T-helper 2 cell treated with Interferon-gamma antibody and Interleukin-4, amounts not matched to agents 5 μg/mL and 100 μg/mL, for 36 hours (primary cell): ENCODE measurements around the gene FOXJ1.

Experiments
- DNase-seq: peaks from one replicate; pipeline ENCODE4 v3.0.0; 2021; ENCODE audit warnings: low spot score
- H3K27ac Mint-ChIP-seq: one replicate; pipeline ENCODE4 v1.8.0; 2021; ENCODE audit warnings: mild to moderate bottlenecking, mixed read lengths
- H3K27me3 Mint-ChIP-seq: one replicate; pipeline ENCODE4 v1.8.0; 2021; ENCODE audit warnings: low read depth, mixed read lengths
- H3K36me3 Mint-ChIP-seq: one replicate; pipeline ENCODE4 v1.8.0; 2021; ENCODE audit warnings: low read depth, mixed read lengths
- H3K4me1 Mint-ChIP-seq: one replicate; pipeline ENCODE4 v1.8.0; 2021; ENCODE audit warnings: low read depth, mixed read lengths
- H3K4me3 Mint-ChIP-seq: one replicate; pipeline ENCODE4 v1.8.0; 2022; ENCODE audit warnings: mild to moderate bottlenecking, moderate library complexity, mixed read lengths
- H3K9me3 Mint-ChIP-seq: one replicate; pipeline ENCODE4 v1.8.0; 2021; ENCODE audit warnings: mixed read lengths

The FOXJ1 gene

DNA sequence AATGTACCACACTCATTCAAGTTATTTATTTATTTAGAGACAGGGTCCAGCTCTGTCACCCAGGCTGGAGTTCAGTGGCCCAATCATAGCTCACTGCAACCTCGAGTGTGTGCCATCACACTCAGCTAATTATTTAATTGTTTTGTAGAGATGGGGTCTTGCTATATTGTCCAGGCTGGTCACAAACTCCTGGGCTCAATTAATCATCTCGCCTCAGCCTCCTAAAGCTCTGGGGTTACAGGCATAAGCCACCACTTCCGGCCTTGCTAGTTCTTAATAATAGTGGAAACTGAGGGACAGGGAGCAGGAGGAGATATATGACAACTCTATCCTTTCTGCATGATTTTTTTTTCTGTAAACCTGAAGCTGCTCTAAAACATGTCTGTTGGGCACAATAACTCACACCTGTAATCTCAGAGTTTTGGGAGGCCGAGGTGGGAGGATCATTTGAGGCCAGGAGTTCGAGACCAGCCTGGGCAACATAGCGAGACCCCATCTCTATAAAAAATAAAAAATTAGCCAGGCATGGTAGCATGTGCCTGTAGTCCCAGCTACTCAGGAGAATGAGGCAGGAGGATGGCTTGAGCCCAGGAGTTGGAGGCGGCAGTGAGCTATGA is 25.8 kb downstream of the FOXJ1 start:
- DNase-seq, result no peak
- Mint-ChIP-seq H3K36me3 (no peaks in the 10 kb centered on the region), H3K27ac (no peak overlapping the region), H3K4me1 (no peaks in the 10 kb centered on the region), H3K9me3 (no peaks in the 10 kb centered on the region), H3K4me3 (no peak overlapping the region), H3K27me3 (peaks cover 7% of the 10 kb centered on the region)

DNA sequence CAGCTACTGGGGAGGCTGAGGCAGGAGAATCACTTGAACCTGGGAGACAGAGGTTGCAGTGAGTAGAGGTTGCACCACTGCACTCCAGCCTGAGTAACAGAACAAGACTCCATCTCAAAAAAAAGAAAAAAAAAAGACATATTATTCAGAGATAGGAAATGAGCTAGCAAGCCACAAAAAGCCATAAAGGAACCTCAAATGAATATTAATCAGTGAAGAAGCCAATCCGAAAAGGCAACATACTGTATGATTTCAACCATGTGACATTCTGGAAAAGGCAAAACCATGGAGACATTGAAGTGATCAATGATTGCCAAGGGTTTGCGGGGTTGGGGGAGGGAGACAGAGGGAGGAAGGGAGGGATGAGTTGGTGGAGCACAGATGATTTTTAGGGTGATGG is 29.1 kb downstream of the FOXJ1 start:
- DNase-seq, result no peak
- Mint-ChIP-seq H3K36me3 (no peaks in the 10 kb centered on the region), H3K27me3 (peaks cover 7% of the 10 kb centered on the region), H3K9me3 (no peaks in the 10 kb centered on the region), H3K4me3 (no peak overlapping the region), H3K4me1 (no peaks in the 10 kb centered on the region), H3K27ac (no peak overlapping the region)

DNA sequence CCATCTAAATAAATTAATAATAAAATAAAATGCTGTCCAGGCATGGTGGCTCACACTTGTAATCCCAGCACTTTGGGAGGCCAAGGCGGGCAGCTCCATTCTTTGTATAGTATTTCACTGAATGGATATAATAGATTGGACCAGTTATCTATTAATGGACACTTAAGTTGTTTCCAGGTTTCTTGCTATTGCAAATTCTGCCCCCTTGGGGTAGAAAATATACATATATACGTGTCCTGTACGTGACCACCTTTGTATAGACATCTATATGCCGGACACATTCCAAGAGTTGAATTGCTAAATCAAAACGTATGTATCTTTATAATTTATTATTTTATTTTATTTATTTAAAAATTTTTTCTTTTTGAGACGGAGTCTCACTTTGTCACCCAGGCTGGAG is 33.5 kb downstream of the FOXJ1 start:
- peaks cover 7% of the 10 kb centered on the region for H3K27me3 Mint-ChIP-seq
- H3K27ac Mint-ChIP-seq, result no peak overlapping the region
- no peaks in the 10 kb centered on the region for H3K36me3 Mint-ChIP-seq
- DNase-seq, result no peak
- H3K9me3 Mint-ChIP-seq, result no peaks in the 10 kb centered on the region
- H3K4me1 Mint-ChIP-seq, result peaks cover 9% of the 10 kb centered on the region
- no peak overlapping the region for H3K4me3 Mint-ChIP-seq

DNA sequence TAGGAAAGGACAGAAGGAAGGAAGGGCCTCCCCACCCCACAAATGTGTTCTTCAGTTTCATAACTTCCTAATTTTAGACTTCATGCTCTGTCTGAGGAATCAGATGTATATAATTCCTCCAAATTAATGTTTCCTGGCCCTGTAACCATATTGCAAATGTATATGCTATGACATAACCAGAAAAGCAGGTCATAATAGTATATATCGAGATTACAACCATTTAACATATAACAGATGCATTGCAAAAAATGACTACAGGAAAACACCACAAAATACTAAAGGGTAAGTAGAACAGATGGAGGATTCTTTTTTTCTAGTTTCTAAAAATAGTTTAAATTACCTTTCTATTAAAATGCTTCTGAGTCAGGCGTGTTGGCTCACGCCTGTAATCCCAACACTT is 34.3 kb downstream of the FOXJ1 start:
- peaks cover 4% of the 10 kb centered on the region for H3K36me3 Mint-ChIP-seq
- H3K4me1 Mint-ChIP-seq, result peaks cover 9% of the 10 kb centered on the region
- DNase-seq, result no peak
- H3K9me3 Mint-ChIP-seq, result no peaks in the 10 kb centered on the region
- no peak overlapping the region for H3K4me3 Mint-ChIP-seq
- no peak overlapping the region for H3K27ac Mint-ChIP-seq
- H3K27me3 Mint-ChIP-seq, result no peaks in the 10 kb centered on the region

DNA sequence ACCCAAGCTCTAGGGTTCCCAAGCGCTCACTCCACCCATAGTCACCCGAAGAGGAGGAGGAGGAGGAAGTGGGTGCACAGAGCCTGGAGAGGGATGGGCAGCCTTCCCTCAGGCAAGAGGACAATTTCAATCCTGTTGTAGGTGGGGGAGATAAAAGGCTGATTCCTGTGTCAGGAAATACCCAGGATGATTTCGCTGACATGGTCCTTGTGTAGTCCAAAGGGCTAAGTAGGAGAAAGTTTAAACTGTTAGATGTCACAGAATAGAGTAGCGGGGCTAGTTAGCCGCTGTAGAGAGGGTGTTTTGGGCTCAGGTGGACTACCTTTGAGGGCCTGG is 36.2 kb downstream of the FOXJ1 start:
- no peak for DNase-seq
- peak overlapping the region; percentile 48 for H3K4me3 Mint-ChIP-seq
- no peaks in the 10 kb centered on the region for H3K27me3 Mint-ChIP-seq
- peak overlapping the region; percentile 26 for H3K27ac Mint-ChIP-seq
- H3K9me3 Mint-ChIP-seq, result no peaks in the 10 kb centered on the region
- H3K4me1 Mint-ChIP-seq, result peaks cover 13% of the 10 kb centered on the region
- H3K36me3 Mint-ChIP-seq, result peaks cover 11% of the 10 kb centered on the region

DNA sequence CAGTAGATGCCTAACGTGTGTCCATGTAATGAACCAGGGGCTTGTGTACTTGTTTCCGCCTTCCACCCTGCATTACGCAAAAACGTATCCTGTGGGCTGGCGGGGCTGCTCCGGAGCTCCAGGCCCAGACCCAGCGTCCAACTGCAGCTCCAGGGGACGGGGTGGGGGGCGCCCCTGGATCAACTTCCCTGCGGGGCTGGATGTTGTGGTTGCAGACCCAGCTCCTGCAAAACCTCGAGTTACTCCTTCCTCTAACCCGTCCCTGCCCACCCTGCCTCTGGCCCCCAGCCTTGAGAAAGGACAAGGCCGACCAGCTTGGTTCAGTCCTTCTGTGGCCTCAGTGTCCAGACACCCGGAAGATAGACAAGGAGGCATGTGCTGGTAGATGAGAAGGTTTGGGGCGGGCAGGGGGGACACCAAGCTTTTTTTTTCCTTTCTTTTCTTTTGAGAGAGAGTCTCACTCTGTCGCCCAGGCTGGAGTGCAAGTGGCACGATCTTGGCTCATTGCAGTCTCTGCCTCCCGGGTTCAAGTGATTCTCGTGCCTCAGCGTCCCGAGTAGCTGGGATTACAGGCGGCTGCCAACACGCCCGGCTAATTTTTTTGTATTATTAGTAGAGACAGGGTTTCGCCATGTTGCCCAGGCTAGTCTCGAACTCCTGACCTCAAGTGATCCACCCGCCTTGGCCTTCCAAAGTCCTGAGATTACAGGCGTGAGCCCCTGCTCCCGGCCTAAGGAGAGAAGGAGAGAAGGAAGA is 36.7 kb downstream of the FOXJ1 start:
- Mint-ChIP-seq H3K4me1 (peaks cover 14% of the 10 kb centered on the region), H3K9me3 (no peaks in the 10 kb centered on the region), H3K27ac (peak overlapping the region; percentile 95), H3K27me3 (no peaks in the 10 kb centered on the region), H3K4me3 (peak overlapping the region; percentile 98), H3K36me3 (peaks cover 17% of the 10 kb centered on the region)
- DNase-seq, result no peak

DNA sequence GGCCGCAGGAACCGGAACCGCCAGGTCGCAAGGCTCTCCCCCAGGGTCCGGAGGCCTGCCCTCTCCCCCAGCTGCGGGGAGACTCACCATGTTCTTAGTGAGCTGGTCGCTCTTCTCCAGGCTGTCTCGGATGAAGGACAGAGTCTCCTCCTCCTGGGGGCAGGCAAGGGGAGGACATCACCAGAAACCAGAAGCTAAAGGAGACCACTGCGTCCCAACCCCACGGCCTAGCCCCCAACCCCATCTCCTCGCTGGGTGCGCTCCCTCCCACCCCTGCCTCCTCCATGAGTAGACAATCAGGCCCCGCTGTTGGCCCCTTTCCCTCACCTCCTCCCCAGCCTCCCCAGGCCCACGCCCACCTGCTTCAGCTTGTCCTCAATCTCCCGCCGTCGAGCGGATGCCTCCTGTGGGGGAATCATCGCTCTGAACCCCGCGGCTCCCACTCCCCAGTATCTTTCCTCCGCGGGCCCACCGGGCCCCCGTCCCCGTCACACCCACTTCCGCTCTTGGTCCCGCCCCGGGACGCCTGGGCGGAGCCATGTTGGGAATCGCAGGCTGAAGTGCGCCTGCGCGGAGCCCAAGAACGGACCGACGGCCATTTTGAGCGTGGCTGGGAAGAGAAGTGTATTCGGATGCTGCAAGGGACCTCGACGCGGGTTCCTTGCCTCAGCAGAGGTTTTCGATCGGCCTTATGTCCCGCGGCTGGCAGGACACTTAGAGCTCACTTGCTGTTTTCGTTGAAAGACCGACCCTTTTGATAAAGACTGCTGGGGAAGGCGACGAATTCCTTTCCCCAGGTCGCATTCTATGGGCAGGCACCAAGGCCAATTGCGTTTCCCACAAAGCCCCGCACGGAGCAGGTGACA is 37.5 kb downstream of the FOXJ1 start, which contains the start of gene EXOC7:
TSS of gene EXOC7 (minus strand) at position 514 of the 866 bp plus-strand sequence. CDS start at position 419, 95 bp downstream.
- DNase-seq, result peak; percentile 94
- H3K9me3 Mint-ChIP-seq, result no peaks in the 10 kb centered on the region
- peak within 1 kb of the TSS; percentile 95 for H3K27ac Mint-ChIP-seq
- peaks cover 22% of the 10 kb centered on the region for H3K36me3 Mint-ChIP-seq
- peaks cover 14% of the 10 kb centered on the region for H3K4me1 Mint-ChIP-seq
- no peaks in the 10 kb centered on the region for H3K27me3 Mint-ChIP-seq
- H3K4me3 Mint-ChIP-seq, result peak within 1 kb of the TSS; percentile 98

DNA sequence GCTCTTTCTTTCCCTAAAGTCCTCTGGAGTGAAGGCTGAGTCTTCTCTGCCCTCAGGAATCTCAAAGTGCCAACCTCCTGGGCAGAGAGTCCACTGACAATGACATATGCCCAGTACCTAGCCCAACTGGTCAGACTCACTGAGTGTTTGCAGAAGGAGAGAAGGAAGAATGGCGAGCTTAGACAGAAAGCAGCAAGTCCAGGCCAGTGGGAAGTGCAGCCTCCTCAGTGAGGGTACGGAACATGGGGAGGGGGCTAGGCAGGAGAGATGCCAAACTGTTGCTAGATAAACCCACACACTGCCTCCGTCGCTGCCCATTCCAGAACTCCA is 38.1 kb downstream of the FOXJ1 start:
- Mint-ChIP-seq H3K27ac (peak overlapping the region; percentile 95), H3K4me3 (peak overlapping the region; percentile 98), H3K4me1 (peaks cover 14% of the 10 kb centered on the region), H3K27me3 (no peaks in the 10 kb centered on the region), H3K9me3 (no peaks in the 10 kb centered on the region), H3K36me3 (peaks cover 24% of the 10 kb centered on the region)
- no peak for DNase-seq

DNA sequence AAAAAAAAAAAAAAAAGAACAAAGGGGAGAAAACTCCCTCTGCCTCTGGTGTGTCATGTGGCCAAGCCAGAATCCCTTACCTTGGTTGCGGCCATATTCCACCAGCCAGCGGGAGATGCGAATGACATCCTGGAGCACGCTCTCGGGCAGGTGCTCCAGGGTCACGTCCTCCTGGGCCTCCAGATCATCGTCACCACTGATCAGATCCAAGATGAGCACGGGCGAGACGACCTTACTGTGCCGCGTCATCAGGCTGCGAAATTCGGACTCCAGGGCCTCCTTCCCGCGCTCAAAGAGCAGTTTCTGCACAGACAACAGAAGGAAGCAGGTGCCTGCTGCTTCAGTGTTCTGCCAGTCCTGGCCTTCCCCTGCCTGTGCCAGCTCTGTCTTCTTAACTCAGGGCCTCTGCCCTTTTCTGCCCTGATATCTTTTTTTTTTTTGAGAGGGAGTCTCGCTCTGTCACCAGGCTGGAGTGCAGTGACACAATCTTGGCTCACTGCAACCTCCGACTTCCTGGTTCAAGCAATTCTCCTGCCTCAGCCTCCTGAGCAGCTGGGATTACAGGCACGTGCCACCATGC is 43.2 kb downstream of the FOXJ1 start:
- no peaks in the 10 kb centered on the region for H3K9me3 Mint-ChIP-seq
- H3K4me3 Mint-ChIP-seq, result no peak overlapping the region
- peaks cover 8% of the 10 kb centered on the region for H3K4me1 Mint-ChIP-seq
- H3K27ac Mint-ChIP-seq, result no peak overlapping the region
- no peaks in the 10 kb centered on the region for H3K27me3 Mint-ChIP-seq
- DNase-seq, result no peak
- H3K36me3 Mint-ChIP-seq, result peaks cover 50% of the 10 kb centered on the region

DNA sequence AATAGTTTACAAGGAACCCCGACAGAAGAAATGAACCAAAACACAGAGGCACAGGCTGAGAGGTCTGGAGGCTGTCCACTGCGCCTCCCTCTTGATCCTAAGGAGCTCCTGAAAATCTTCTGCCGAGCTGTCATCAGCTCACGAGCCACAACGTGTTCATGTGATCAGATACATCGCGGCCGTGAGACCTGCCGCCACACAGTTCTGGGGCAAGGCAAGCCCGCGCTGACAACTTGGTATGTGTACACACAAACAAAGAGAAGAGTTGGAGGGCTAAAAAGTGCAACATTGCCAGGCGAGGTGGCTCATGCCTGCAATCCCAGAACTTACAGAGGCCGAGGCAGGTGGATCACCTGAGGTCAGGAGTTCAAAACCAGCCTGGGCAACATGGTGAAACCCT is 45.1 kb downstream of the FOXJ1 start:
- peaks cover 50% of the 10 kb centered on the region for H3K36me3 Mint-ChIP-seq
- H3K4me1 Mint-ChIP-seq, result peaks cover 7% of the 10 kb centered on the region
- H3K9me3 Mint-ChIP-seq, result no peaks in the 10 kb centered on the region
- DNase-seq, result no peak
- H3K27me3 Mint-ChIP-seq, result no peaks in the 10 kb centered on the region
- H3K4me3 Mint-ChIP-seq, result no peak overlapping the region
- H3K27ac Mint-ChIP-seq, result no peak overlapping the region

DNA sequence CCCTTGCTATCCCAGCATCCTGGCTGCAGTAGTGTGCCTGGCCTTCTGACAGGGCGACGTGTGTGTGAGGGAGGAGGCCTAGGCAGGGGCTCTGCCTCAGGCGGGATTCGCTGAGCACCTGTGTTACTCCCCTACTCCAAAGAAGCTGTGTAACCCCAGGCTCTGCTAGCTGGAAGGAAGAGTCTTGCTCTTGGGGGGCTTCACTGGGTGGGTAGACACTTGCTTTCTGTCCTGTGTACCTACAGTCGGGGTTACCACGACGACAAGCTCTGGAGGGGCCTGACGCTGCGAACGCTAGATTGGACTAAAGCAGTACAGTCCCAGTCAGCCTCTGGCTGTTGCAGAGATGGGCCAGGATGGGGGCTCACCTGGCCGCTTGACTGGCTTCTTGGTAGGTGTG is 47.0 kb downstream of the FOXJ1 start:
- no peak overlapping the region for H3K27ac Mint-ChIP-seq
- H3K4me3 Mint-ChIP-seq, result no peak overlapping the region
- no peak for DNase-seq
- no peaks in the 10 kb centered on the region for H3K9me3 Mint-ChIP-seq
- H3K36me3 Mint-ChIP-seq, result peaks cover 45% of the 10 kb centered on the region
- H3K4me1 Mint-ChIP-seq, result peaks cover 4% of the 10 kb centered on the region
- H3K27me3 Mint-ChIP-seq, result no peaks in the 10 kb centered on the region

DNA sequence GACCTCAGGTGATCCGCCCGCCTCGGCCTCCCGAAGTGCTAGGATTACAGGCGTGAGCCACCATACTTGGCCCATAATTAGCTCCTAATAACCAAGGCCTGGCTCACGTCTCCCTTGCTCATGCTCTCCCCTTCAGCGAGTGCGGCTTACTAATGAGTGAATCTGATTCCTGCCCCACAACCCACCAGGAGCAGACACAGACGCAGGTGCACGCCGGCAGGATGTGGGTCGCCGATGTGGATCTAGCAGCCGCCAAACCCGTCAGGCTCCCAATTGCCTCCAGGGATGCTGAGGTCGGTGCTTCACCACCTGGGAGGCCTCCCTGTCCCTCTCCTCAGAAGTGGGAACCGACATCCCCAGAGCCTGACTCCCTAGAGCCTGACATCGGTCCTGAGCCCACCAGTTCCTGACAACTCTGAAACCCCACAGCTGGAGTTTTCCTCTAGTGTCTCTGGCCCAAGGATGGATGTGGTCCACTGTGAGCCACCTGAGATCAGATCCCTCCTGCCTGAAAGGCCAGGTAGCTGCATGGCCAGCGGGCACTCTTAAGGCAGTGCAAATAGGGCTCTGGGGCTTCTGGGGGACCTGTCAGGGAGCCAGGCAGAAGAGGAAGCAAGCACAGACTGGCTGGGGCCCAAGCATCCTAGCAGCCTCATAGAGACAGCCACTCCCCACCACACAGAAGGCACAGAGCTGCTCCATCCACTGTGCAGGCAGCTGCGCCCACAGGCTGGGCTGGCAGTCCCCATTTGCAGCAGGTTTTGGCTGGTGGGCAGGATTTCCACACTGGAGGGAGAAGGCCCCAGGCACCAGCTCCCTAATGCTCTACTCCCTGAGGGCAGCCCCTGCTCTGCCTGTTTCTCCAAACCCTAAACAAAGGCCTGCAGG is 48.3 kb downstream of the FOXJ1 start:
- no peak for DNase-seq
- no peaks in the 10 kb centered on the region for H3K27me3 Mint-ChIP-seq

DNA sequence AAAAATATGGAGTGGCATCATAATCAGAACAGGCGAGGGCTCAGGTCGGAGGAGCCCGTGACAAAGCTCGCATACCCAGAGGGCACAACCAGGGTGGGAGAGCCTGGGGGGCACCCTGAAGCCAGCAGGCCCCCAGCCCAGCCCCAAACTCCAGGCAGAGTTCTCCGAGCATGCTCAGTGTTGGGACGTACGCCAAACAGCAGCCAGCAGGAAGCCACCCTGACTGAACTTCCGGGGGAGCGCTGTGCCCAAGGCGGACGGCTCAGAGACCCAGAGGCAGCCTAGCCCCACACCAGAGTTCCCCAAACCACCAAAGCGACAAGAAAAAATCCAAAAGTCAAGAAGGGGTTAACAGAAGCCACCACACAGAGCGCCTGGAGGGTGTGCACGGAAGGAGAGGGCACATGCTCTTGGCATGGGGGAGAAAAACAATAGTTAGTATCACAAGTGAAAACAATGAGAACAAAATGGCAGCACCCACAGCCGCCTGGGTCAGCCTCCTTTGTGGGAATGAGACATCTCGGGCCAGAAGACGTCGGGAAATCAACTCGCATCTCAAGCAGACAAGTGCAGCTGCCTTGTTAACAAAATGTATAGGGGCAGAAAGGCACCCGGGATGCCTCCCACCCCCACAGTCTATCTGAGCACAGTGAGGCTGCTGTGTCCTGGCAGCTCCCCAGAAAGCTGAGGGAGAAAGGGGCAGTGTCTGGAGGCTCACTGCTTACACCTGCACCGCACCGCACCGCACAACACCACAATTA is 49.3 kb downstream of the FOXJ1 start:
- H3K9me3 Mint-ChIP-seq, result no peaks in the 10 kb centered on the region
- no peaks in the 10 kb centered on the region for H3K27me3 Mint-ChIP-seq
- H3K4me3 Mint-ChIP-seq, result peak overlapping the region; percentile 65
- peak overlapping the region; percentile 82 for H3K27ac Mint-ChIP-seq
- peaks cover 37% of the 10 kb centered on the region for H3K36me3 Mint-ChIP-seq
- no peak for DNase-seq
- H3K4me1 Mint-ChIP-seq, result peaks cover 4% of the 10 kb centered on the region

More for the DNA sequence above, 48.3 kb downstream of the FOXJ1 start:
- Mint-ChIP-seq H3K27ac (no peak overlapping the region), H3K9me3 (no peaks in the 10 kb centered on the region), H3K36me3 (peaks cover 44% of the 10 kb centered on the region), H3K4me1 (peaks cover 4% of the 10 kb centered on the region), H3K4me3 (no peak overlapping the region)
